Kidney glomerular epithelial cell (primary cell): ENCODE measurements around the gene L3MBTL1.

Experiments
- DNase-seq: peaks from one replicate; lab custom pipeline; 2025; lab: John Stamatoyannopoulos, UW

L3MBTL1 gene

GRCh38 chr20:43506238-43506637 is 1.3 kb upstream of the L3MBTL1 start:
- DNase-seq = no peak

- DNase-seq = no peak
Measured at GRCh38 chr20:43508106-43508505, 609 bp downstream of the L3MBTL1 start.

DNA sequence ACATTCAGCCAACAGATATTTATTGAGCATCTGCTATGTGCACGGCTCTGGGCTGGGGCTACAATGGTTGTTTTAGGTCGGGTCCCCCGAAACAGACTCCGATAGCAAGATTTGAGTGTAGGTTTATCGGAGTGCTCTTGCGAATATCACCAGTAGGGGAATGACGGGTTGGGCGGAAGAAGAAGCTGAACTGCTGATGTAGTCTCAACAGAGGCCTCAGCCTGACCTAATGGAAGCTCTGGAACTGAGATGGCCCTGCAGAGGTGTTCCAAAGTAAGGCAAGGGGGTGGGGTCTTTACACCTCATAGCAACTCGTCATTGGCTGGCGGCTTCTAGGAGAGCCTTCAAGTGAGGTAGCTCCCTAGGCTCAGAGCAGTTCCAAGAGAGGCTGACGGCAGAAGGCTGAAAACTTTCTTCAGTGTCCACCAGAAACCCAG is 1.1 kb downstream of the L3MBTL1 start:
- DNase-seq = no peak

DNA sequence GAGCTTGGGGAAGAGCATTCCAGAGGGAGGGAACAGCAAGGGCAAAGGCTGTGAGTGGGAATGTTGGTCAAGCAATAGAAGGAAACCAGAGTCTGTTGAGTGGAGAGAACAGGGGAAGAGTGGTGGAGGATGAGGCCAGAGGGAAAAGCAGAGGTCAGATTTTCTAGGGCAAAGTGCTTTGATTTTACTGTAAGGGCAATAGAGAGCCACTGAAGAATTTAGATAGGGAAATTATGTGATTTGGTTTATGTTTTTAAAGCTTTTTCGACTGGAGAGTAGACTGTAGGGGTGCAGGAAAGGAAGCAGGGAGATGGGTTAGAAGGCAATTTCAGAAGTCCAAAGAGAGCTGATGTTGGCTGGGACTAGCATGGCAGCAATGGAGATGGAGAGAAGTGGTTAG is 4.4 kb downstream of the L3MBTL1 start:
- DNase-seq = no peak

DNA sequence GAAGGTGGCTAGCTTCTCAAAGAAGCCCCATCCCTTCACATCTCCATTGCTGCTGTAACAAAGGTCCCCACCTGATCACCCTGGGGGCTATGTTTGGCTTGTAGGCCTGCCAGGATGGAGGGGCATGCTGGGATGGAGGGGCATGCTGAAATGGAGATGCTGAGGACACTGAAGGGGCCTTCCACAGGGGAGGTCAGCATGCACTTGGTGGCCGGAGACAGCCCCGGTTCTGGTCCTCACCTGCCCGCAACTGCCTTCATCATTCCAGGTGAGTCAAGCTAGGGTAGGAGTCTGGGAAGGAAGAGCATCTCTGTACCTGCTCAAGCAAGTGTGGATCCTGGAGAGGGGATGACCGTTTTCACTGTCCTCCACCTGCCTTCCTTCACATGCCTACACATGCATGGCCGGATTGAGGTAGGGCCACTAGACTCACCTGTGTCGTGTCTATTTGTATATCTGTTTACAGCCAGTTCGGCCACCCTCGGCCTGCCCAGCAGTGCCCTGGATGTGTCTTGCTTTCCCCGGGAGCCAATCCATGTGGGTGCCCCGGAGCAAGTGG is 6.0 kb downstream of the L3MBTL1 start:
- no peak for DNase-seq

GRCh38 chr20:43513931-43514647 is 6.6 kb downstream of the L3MBTL1 start:
- peak; percentile 94 for DNase-seq

DNA sequence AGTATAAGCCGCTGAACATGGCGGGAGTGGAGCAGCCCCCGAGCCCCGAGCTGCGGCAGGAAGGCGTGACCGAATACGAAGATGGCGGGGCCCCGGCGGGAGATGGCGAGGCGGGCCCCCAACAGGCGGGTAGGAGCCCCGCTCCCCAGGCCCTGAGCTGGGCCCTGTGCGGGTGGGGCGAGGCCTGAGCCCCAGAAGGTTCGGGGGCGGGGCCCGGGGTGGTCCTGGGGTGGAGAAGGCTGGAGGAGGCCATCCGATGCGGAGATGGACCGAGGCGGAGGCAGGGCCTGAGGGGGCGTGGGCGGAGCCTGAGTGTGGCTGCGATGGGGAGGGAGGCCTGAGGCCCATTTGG is 7.1 kb downstream of the L3MBTL1 start:
- no peak for DNase-seq

GRCh38 chr20:43515628-43516027 is 8.1 kb downstream of the L3MBTL1 start:
- DNase-seq = no peak

- no peak for DNase-seq
Measured at GRCh38 chr20:43516251-43516824, 8.8 kb downstream of the L3MBTL1 start.

GRCh38 chr20:43520074-43520630 is 12.7 kb downstream of the L3MBTL1 start:
- no peak for DNase-seq

DNA sequence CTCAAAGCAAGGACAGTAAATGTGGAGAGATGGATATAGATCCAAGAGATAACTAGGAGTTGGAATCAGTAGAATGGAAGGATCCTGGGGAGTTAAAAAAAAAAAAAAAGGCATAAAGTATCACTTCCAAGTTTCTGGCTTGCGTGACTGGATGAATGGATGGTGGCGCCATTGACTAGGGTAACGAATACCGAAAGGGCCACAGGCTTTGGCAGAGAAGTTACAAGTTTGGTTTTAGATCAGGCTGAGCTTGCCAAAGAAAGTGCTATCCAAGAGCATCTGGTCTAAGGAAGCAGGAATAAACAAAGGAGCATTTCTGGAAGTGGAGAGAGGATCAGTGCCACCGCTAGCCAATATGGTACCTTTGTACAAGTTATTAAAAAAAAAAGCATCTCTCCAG is 17.5 kb downstream of the L3MBTL1 start:
- DNase-seq = no peak

GRCh38 chr20:43528258-43528875 is 20.9 kb downstream of the L3MBTL1 start:
- no peak for DNase-seq

DNA sequence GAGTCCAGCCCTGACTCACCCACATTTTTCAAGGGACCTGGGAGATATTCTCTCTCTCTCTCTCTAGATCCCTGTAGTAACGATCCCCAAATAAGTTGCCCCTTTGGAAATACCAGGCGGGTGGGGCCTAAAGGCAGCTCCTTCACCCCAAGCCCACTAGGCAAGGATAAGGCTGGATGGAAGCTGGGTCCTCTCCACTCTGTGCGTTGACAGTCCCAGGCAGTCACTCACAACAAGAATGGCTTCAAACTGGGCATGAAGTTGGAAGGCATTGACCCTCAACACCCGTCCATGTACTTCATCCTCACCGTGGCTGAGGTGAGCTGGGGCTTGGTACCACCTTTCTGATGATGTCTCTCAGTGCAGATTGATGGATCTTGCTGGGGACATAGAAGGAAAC is 21.6 kb downstream of the L3MBTL1 start:
- no peak for DNase-seq

DNA sequence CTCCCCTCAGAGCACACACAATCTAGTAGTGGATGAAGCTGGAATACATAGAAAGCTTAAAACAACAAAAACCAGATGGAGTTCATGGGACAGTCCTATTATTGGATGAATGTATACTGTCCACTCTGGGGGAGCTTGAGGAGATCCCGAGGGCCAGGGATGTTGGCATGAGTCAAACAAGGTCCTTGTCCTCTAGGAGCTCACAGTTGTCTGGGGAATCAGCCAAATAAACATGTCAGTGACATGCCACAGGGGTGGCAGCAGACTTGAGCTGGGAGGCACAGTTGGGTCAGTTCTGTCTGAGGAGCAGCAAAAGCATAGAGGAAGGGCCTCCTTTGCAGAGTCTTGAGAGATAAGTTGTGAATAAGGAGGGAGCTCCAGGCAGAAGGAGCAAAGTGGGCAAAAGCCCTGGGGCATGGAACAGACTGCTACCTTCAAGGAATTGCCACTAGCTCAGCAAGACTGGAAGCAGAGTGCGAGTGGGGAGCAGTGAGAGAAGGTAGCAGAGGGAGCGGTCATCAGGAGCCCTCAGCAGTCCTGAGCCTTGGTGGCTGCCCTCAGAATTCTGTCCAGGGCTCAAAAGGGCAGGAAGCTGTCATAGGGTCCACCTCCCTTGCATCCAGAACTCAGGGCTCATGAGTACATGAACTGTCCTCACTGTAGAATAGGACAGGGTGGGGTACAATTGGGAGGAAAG is 22.1 kb downstream of the L3MBTL1 start:
- DNase-seq = no peak

GRCh38 chr20:43530321-43531090 is 23.0 kb downstream of the L3MBTL1 start:
- DNase-seq = no peak

DNA sequence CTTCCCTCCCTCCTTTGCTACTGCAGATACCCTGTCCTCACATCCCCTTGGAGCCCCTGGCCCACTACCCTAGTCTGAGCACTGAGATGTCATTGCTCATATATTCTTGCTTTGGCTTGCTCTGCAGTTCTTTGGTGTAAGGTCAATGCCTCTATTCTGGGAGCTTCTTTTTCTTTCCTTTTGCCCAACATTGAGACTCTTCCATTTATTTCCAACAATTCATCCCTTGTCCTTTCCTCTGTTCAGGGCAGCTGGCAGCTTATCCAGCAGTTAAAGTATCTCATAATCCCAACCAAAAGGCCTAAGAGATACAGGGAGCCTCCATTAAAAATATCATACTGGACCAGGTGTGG is 23.6 kb downstream of the L3MBTL1 start:
- no peak for DNase-seq

GRCh38 chr20:43532416-43533055 is 25.0 kb downstream of the L3MBTL1 start:
- DNase-seq = no peak

DNA sequence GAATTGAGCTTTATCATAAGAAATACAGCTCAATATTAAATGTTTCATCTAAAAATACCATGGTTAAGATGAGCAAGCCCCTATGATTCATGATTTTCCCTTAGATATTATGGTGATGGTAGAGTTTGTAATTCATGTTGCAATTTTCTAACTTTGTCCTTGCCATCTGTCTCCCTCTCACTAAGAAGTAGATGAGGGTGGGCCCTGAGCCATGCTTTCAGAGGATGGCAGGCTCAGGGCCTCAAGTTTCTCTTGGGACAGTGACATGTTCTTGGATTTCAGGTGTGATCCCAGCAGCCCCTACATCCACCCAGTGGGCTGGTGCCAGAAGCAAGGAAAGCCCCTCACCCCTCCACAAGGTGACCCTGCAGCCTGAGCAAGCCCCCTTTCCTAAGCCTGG is 25.6 kb downstream of the L3MBTL1 start:
- DNase-seq = no peak

- DNase-seq = no peak
Measured at GRCh38 chr20:43534016-43534415, 26.5 kb downstream of the L3MBTL1 start.

GRCh38 chr20:43534791-43535350 is 27.4 kb downstream of the L3MBTL1 start:
- no peak for DNase-seq
